ENCODE measurements around the gene ELOA. TPM values are rescaled to one million over a fixed set of nuclear protein-coding genes. Genes with fewer than 3 reads are reported as not detected.
A peak's percentile ranks its signal among the peaks of the same experiment; 100 is the strongest.

ELOA gene
- total RNA-seq, 5 donors from 2014 or later (not counting 1 experiment from before 2014, with no cell fraction given): 26.0 to 32.8 (median 27.6) TPM

DNA sequence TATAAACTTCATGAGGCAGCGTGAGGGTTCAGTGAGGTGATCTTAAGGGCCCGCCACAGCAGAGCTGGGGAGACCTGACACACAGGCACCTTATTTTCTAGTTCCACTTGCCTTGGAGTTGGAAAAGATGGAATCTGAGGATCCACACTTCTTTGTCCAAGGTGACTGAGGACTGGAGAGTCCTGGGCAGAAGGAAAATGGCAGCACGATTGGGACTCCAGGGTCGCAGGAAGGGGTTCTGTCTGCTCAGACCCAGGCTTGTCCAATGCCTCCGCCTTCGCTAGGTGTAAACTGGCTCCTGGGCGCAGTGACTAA, 55.9 kb downstream of the ELOA start:
- Mint-ChIP-seq H3K36me3 (peaks cover 3% of the 10 kb centered on the region), H3K27ac (peak overlapping the region in 1 of 2 donors; percentile 52), H3K4me3 (peak overlapping the region; percentile 82 to 91 (median 87)), H3K9me3 (no peaks in the 10 kb centered on the region), H3K27me3 (no peaks in the 10 kb centered on the region), H3K4me1 (peaks cover 14 to 24% (median 16%) of the 10 kb centered on the region in 3 donors)
- ChIA-PET CTCF (interaction anchor here in 1 of 2 donors (1.4 kb wide), 1 partner anchor 10 kb away, joined by 3 read pairs; no protein-coding TSS in a partner anchor), POLR2A (interaction anchor here (0.6 to 1.2 kb wide), 2 partner anchors 21 to 246 kb away, joined by 3 to 6 read pairs; partner anchors contain the start of gene PITHD1 (in 1 of the 2))
- H3K4me3 ChIP-seq (ENCODE audit: control insufficient read depth in 1 of 2, extremely low read depth in 1 of 2, low read length in 1 of 2): peak overlapping the region; percentile 66 to 85
- whole genome bisulfite sequencing (ENCODE audit: insufficient coverage): 72% methylated on average over 3 of the region's 7 CpGs
- peaks cover 6 to 17% of the 10 kb centered on the region in 2 donors for H3K36me3 ChIP-seq (ENCODE audit: control insufficient read depth in 2 of 2, extremely low read depth in 1 of 2, insufficient read depth in 1 of 2, low read length in 1 of 2)
- H3K9me3 ChIP-seq: no peaks in the 10 kb centered on the region
- DNase-seq (no peak), ATAC-seq (replicated peaks in 1 of 4) (no peak)
- H3K27me3 ChIP-seq (replicated peaks in 1 of 2; ENCODE audit: control insufficient read depth in 2 of 2, extremely low read depth in 1 of 2, insufficient read depth in 2 of 2, low read length in 1 of 2): no peaks in the 10 kb centered on the region
- peaks cover 4 to 31% of the 10 kb centered on the region in 2 experiments for H3K4me1 ChIP-seq (ENCODE audit: control insufficient read depth in 1 of 2, extremely low read depth in 1 of 2, insufficient read depth in 2 of 2, low read length in 2 of 2)
- peak overlapping the region; percentile 49 for H3K27ac ChIP-seq (ENCODE audit: low read length)

DNA sequence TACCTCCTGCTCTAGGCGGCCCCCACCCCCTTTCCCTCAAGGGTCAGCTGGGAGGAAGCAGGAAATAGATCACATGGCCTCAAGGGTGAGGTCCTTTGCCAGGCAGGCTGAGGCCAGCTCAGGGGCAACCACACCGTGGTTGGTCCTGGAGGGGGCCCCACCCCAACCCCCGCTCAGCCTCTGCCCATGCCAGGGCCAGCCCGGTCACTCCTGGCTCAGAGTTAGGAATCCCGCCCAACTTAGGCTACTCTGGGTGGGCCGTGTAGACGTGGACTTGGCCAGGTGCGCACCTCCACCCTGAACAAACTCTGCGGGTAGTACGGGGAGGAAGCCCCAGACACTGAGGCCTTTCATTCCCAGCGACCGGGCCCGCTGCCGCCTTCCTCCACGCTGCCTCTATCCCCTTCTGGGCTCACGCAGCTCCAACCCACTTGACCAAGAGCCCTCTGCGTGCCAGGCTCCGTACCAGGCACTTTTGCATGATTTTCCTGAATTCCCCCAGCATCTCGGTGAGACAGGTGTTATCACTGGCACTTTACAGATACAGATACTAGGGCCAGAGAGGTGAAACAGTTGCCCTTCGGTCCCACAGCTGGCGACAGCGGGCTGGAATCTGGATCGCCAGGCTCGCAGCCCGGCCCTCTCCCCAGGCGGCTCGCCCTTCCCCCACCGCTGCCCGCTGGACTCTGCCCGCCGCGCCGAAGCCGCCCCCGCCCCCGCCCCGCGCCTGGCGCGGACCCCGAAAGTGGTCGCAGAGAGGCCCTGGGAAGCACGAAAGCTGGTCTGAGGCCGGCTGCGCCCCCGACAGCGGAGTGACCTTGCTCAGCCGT, 56.5 kb downstream of the ELOA start:
- peak in 2 of 35 experiments; percentile 24 to 33 for DNase-seq
- Mint-ChIP-seq H3K27ac (peak overlapping the region; percentile 80 to 85), H3K36me3 (peaks cover 3% of the 10 kb centered on the region), H3K4me1 (peaks cover 14 to 24% (median 16%) of the 10 kb centered on the region in 3 donors), H3K4me3 (peak overlapping the region; percentile 82 to 91 (median 87)), H3K27me3 (no peaks in the 10 kb centered on the region), H3K9me3 (no peaks in the 10 kb centered on the region)
- WGBS (ENCODE audit: insufficient coverage): 6% methylated on average over 37 of the region's 48 CpGs
- H3K4me1 ChIP-seq (ENCODE audit: control insufficient read depth in 1 of 2, extremely low read depth in 1 of 2, insufficient read depth in 2 of 2, low read length in 2 of 2): peaks cover 4 to 31% of the 10 kb centered on the region in 2 experiments
- peaks cover 6 to 16% of the 10 kb centered on the region in 2 donors for H3K36me3 ChIP-seq (ENCODE audit: control insufficient read depth in 2 of 2, extremely low read depth in 1 of 2, insufficient read depth in 1 of 2, low read length in 1 of 2)
- ATAC-seq (replicated peaks in 1 of 4): no peak
- H3K9me3 ChIP-seq: no peaks in the 10 kb centered on the region
- ChIA-PET POLR2A (interaction anchor here (0.6 to 1.2 kb wide), 2 partner anchors 21 to 246 kb away, joined by 3 to 6 read pairs; partner anchors contain the start of gene PITHD1 (in 1 of the 2)), CTCF (interaction anchor here in 1 of 2 donors (0.7 to 2.1 kb wide), 3 partner anchors 8 to 118 kb away, joined by 3 to 5 read pairs (median 3); no protein-coding TSS in a partner anchor)
- no peaks in the 10 kb centered on the region for H3K27me3 ChIP-seq (replicated peaks in 1 of 2; ENCODE audit: control insufficient read depth in 2 of 2, extremely low read depth in 1 of 2, insufficient read depth in 2 of 2, low read length in 1 of 2)
- H3K4me3 ChIP-seq (ENCODE audit: control insufficient read depth in 1 of 2, extremely low read depth in 1 of 2, low read length in 1 of 2): peak overlapping the region; percentile 66 to 85
- peak overlapping the region; percentile 60 for H3K27ac ChIP-seq (ENCODE audit: low read length)

DNA sequence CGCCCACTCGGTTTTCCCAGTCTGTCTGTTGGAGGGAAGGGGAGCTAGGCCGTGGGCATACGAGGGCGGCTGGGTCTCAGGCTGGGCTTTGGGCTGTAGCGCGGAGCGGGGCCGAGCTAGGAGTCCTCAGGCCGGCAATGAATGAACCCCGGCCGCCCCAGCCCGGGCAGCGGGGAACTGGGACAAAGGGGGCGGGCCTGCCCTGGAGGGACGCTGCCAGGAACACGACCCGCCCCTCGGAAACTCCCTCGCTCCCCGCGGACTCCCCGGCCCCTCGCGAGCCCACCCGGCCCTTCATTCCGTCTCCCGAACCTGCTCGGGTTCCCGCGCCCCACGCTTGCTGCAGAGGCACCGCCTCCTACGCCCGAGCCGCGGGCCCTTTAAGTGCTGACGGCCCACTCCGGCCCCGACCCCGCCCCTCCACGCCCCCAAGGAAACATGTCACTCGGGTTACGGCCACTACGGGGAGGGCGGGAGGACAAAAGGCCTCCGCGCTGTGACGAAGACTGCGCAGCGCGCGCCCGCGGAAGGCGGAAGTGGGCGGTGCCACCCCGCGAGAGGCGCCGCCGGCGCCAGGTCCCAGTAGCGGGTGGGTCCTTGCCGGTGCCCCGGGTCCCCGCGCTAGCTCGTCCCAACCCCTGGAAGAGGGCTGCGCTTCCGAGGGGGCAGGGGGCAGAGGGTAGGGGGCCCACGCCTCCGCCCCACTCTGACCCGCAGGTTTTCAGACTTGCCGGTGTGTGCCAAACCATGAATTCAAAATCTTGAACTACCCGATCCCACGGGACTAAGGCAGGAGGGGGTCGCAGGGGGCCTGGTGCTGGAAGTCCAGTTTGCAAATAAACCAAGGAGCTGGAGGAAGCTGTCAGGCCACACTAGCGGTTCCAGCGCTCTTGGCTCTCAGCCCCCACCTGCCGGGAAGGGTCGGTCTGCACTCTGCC, 57.4 kb downstream of the ELOA start, which contains the start of gene GALE:
TSS of gene GALE (minus strand) at position 355 of the 938 bp plus-strand sequence. CDS start 1,747 bp downstream, outside the sequence.
- H3K27ac Mint-ChIP-seq: peak within 1 kb of the TSS; percentile 80 to 87
- H3K4me1 Mint-ChIP-seq: peaks cover 14 to 24% (median 16%) of the 10 kb centered on the region in 3 donors
- no peaks in the 10 kb centered on the region for H3K36me3 Mint-ChIP-seq
- DNase-seq (peak; percentile 90 to 98 (median 96)), ATAC-seq (replicated peaks in 1 of 4) (peak; percentile 90 to 95 (median 90))
- peaks cover 4 to 31% of the 10 kb centered on the region in 2 experiments for H3K4me1 ChIP-seq (ENCODE audit: control insufficient read depth in 1 of 2, extremely low read depth in 1 of 2, insufficient read depth in 2 of 2, low read length in 2 of 2)
- H3K9me3 Mint-ChIP-seq: no peaks in the 10 kb centered on the region
- peak within 1 kb of the TSS; percentile 82 to 91 (median 87) for H3K4me3 Mint-ChIP-seq
- POLR2A ChIA-PET: interaction anchor here (0.6 kb wide), 3 partner anchors 56 to 456 kb away, joined by 3 to 6 read pairs (median 3); partner anchors contain the start of gene HNRNPR (in 1 of the 2)
- H3K27ac ChIP-seq (ENCODE audit: low read length): peak within 1 kb of the TSS; percentile 87
- H3K27me3 ChIP-seq (replicated peaks in 1 of 2; ENCODE audit: control insufficient read depth in 2 of 2, extremely low read depth in 1 of 2, insufficient read depth in 2 of 2, low read length in 1 of 2): no peaks in the 10 kb centered on the region
- no peaks in the 10 kb centered on the region for H3K9me3 ChIP-seq
- peak within 1 kb of the TSS; percentile 80 to 85 for H3K4me3 ChIP-seq (ENCODE audit: control insufficient read depth in 1 of 2, extremely low read depth in 1 of 2, low read length in 1 of 2)
- WGBS (ENCODE audit: insufficient coverage): under 1% methylated on average over 72 of the region's 82 CpGs
- H3K27me3 Mint-ChIP-seq: no peaks in the 10 kb centered on the region
- H3K36me3 ChIP-seq (ENCODE audit: control insufficient read depth in 2 of 2, extremely low read depth in 1 of 2, insufficient read depth in 1 of 2, low read length in 1 of 2): peaks cover 6 to 15% of the 10 kb centered on the region in 2 donors
- CTCF ChIA-PET: interaction anchor here in 1 of 2 donors (0.6 to 2.1 kb wide), 9 partner anchors 9 to 119 kb away, joined by 3 to 10 read pairs (median 3); no protein-coding TSS in a partner anchor

DNA sequence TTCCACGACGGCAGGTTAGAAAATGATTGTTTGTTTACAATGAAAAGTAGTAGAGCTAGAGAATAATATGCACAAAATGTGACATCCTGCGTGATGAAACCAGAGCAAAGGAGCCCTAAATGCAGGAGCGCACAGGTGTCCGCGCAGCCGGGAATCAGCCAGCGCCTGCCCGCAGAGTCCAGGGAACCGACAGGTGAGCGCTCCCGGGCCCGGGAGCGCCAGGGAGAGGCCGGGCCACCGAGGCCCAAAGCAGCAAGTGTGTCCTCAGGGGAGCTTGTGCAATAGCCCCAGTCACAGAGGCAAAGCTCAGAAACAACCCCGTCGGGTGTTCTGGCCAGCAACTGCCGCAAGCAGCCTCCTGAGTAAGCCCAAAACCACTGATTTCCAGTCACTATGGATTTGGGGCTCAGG, 58.1 kb downstream of the ELOA start:
- no peaks in the 10 kb centered on the region for H3K9me3 Mint-ChIP-seq
- no peak for DNase-seq
- H3K4me1 Mint-ChIP-seq: peaks cover 14 to 24% (median 16%) of the 10 kb centered on the region in 3 donors
- Histone ChIP-seq H3K36me3 (ENCODE audit: control insufficient read depth in 2 of 2, extremely low read depth in 1 of 2, insufficient read depth in 1 of 2, low read length in 1 of 2) (peaks cover 6 to 12% of the 10 kb centered on the region in 2 donors), H3K27ac (ENCODE audit: low read length) (peak overlapping the region; percentile 87), H3K4me1 (ENCODE audit: control insufficient read depth in 1 of 2, extremely low read depth in 1 of 2, insufficient read depth in 2 of 2, low read length in 2 of 2) (peaks cover 4 to 31% of the 10 kb centered on the region in 2 experiments), H3K4me3 (ENCODE audit: control insufficient read depth in 1 of 2, extremely low read depth in 1 of 2, low read length in 1 of 2) (peak overlapping the region; percentile 80 to 85), H3K9me3 (no peaks in the 10 kb centered on the region), H3K27me3 (replicated peaks in 1 of 2; ENCODE audit: control insufficient read depth in 2 of 2, extremely low read depth in 1 of 2, insufficient read depth in 2 of 2, low read length in 1 of 2) (no peaks in the 10 kb centered on the region)
- no peaks in the 10 kb centered on the region for H3K27me3 Mint-ChIP-seq
- peak overlapping the region; percentile 76 to 87 for H3K27ac Mint-ChIP-seq
- ChIA-PET POLR2A (interaction anchor here (0.6 kb wide), 3 partner anchors 24 to 154 kb away, joined by 3 to 9 read pairs (median 6); partner anchors contain the start of gene HMGCL (in 1 of the 2)), CTCF (interaction anchor here in 1 of 2 donors (0.6 to 2.1 kb wide), 6 partner anchors 9 to 67 kb away, joined by 3 to 10 read pairs (median 4); no protein-coding TSS in a partner anchor)
- no peaks in the 10 kb centered on the region for H3K36me3 Mint-ChIP-seq
- no peak for ATAC-seq (replicated peaks in 1 of 4)
- peak overlapping the region; percentile 82 to 91 (median 87) for H3K4me3 Mint-ChIP-seq
- 56% methylated on average over 19 of the region's 19 CpGs for WGBS (ENCODE audit: insufficient coverage)

DNA sequence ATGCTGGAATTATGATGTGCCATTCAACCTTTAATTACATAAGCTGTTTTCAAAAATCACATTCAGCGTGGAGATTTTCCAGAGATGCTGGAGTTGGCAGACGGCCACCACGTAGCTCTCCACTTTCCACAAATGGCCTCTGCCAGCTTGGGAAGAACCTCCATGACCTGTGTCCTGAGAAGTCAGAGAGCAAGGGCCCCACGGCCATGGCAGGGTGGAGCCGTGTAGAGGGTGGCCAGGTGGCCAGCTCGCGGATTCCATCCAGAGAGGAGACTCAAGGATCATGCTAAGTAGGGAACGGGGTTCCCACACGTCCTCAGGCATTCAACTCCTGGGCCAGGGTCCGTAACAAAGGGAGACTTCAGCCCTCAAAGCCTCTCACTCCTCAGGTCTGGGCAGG, 58.6 kb downstream of the ELOA start:
- ATAC-seq (replicated peaks in 1 of 4) (no peak), DNase-seq (no peak)
- 85% methylated on average over 10 of the region's 10 CpGs for WGBS (ENCODE audit: insufficient coverage)
- ChIA-PET POLR2A (interaction anchor here in 1 of 2 donors (0.6 kb wide), 1 partner anchor 24 kb away, joined by 9 read pairs; the partner anchor contains the start of gene HMGCL), CTCF (interaction anchor here in 1 of 2 donors (0.6 to 2.1 kb wide), 4 partner anchors 9 to 30 kb away, joined by 3 to 10 read pairs (median 4); no protein-coding TSS in a partner anchor)
- H3K27me3 ChIP-seq (replicated peaks in 1 of 2; ENCODE audit: control insufficient read depth in 2 of 2, extremely low read depth in 1 of 2, insufficient read depth in 2 of 2, low read length in 1 of 2): no peaks in the 10 kb centered on the region
- H3K27ac ChIP-seq (ENCODE audit: low read length): peak overlapping the region; percentile 87
- peak overlapping the region; percentile 50 to 87 (median 82) for H3K4me3 Mint-ChIP-seq
- peaks cover 6 to 11% of the 10 kb centered on the region in 2 donors for H3K36me3 ChIP-seq (ENCODE audit: control insufficient read depth in 2 of 2, extremely low read depth in 1 of 2, insufficient read depth in 1 of 2, low read length in 1 of 2)
- H3K27ac Mint-ChIP-seq: peak overlapping the region; percentile 61 to 69
- peaks cover 14 to 24% (median 16%) of the 10 kb centered on the region in 3 donors for H3K4me1 Mint-ChIP-seq
- H3K4me1 ChIP-seq (ENCODE audit: control insufficient read depth in 1 of 2, extremely low read depth in 1 of 2, insufficient read depth in 2 of 2, low read length in 2 of 2): peaks cover 4 to 31% of the 10 kb centered on the region in 2 experiments
- no peaks in the 10 kb centered on the region for H3K9me3 Mint-ChIP-seq
- no peaks in the 10 kb centered on the region for H3K36me3 Mint-ChIP-seq
- H3K4me3 ChIP-seq (ENCODE audit: control insufficient read depth in 1 of 2, extremely low read depth in 1 of 2, low read length in 1 of 2): no peak overlapping the region
- no peaks in the 10 kb centered on the region for H3K27me3 Mint-ChIP-seq
- H3K9me3 ChIP-seq: no peaks in the 10 kb centered on the region

All from T-cell (primary cell).